Cerebellar nuclear complex (tissue), 1 donor: ENCODE results near the gene GSDMA.

Source experiments
- DNase-seq, 2 experiments: peaks; one replicate each; lab custom pipeline; 2025; lab: John Stamatoyannopoulos, UW

GSDMA gene

GRCh38 chr17:40022497-40022896 is 59.7 kb downstream of the GSDMA start:
- no peak for DNase-seq

GRCh38 chr17:40022961-40023541 is 60.2 kb downstream of the GSDMA start:
- DNase-seq = no peak

- no peak for DNase-seq
These were observed 60.9 kb downstream of the GSDMA start for GRCh38 chr17:40023590-40024292.

GRCh38 chr17:40024901-40025300 is 62.1 kb downstream of the GSDMA start:
- DNase-seq = no peak

- no peak for DNase-seq
These were observed 62.8 kb downstream of the GSDMA start for GRCh38 chr17:40025559-40025958.

- no peak for DNase-seq
These were observed 63.4 kb downstream of the GSDMA start for GRCh38 chr17:40025991-40026815.

GRCh38 chr17:40026816-40027613 is 64.2 kb downstream of the GSDMA start:
- DNase-seq = peak; percentile 47 to 57
